GM18868 (cell line): ENCODE data around the gene HIP1.
"Not testable (repeated sequence)": the region's sequence is repeated elsewhere in the genome, so short reads cannot be mapped to it uniquely, and the experiment has no call there.

Source experiments
- ATAC-seq: cut with Tn5 transposase; IDR thresholded peaks from one replicate; pipeline ENCODE4 v1.9.1; 2021; ENCODE audit warnings: mild to moderate bottlenecking, moderate library complexity; ENCODE audit not compliant: unreplicated experiment

Gene HIP1

GRCh38 chr7:75619636-75620035, 119.1 kb downstream of the HIP1 start:
- ATAC-seq = no peak

GRCh38 chr7:75617634-75618234, 121.0 kb downstream of the HIP1 start:
- ATAC-seq = peak; percentile 48

- ATAC-seq = no peak
These were observed 122.1 kb downstream of the HIP1 start for GRCh38 chr7:75616421-75617167.

- no peak for ATAC-seq
These were observed 124.3 kb downstream of the HIP1 start for GRCh38 chr7:75614401-75614800.

DNA sequence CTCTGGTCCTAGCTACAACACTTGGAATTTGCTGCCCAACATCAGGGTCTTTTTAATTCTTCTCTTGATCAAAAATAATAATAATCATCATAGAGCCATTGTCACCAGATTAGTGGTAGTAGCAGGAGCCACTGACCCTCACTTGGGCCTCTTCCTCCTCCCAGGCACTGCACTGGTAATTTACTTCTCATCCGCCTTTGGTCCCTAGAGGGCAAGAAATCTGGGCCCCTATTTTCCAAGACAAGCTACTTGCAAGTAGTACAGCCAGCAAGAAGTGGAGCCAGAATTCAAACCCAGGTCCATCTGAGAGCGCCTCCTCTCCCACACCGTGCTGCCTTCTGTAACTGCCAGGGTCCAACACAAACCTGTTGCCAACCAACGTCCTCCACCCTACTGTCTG, 125.4 kb downstream of the HIP1 start:
- no peak for ATAC-seq

GRCh38 chr7:75611557-75612178, 127.1 kb downstream of the HIP1 start:
- ATAC-seq = no peak

- ATAC-seq = not testable (repeated sequence)
These were observed 129.3 kb downstream of the HIP1 start for GRCh38 chr7:75609416-75609815.

GRCh38 chr7:75608451-75609122, 130.2 kb downstream of the HIP1 start:
- no peak for ATAC-seq

- ATAC-seq = no peak
These were observed 134.3 kb downstream of the HIP1 start for GRCh38 chr7:75604408-75604807.

DNA sequence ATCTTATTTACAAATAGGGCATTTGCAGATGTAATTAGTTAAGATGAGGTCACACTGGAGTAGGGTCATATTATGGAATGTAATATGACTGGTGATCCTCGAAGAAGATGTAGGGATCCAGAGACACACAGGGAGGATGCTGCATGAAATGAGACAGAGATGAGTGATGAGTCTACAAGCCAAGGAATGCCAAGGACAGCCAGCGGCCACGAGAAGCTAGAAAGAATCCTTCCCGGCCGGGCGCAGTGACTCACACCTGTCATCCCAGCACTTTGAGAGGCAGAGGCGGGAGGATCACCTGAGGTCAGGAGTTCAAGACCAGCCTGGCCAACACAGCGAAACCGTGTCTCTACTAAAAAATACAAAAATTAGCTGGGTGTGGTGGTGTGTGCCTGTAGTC, 135.9 kb downstream of the HIP1 start:
- ATAC-seq = not testable (repeated sequence)

GRCh38 chr7:75601539-75601938, 137.2 kb downstream of the HIP1 start:
- no peak for ATAC-seq

DNA sequence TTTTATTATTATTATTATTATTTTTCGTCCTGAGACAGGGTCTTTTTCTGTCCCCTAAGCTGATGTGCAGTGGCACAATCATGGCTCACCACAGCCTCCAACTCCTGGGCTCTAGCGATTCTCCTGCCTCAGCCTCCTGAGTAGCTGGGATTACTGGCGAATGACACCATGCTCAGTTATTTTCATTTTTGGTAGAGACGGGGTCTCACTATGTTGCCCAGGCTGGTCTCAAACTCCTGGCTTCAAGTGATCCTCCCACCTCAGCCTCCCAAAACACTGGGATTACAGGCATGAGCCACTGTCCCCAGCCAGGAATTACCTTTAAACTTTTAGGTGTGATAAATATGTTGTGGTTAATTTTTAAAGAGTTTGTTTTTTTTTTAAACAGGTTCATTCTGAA, 138.0 kb downstream of the HIP1 start:
- not testable (repeated sequence) for ATAC-seq

GRCh38 chr7:75599244-75599781, 139.4 kb downstream of the HIP1 start:
- no peak for ATAC-seq

- ATAC-seq = peak; percentile 54
These were observed 141.8 kb downstream of the HIP1 start for GRCh38 chr7:75596727-75597614.

DNA sequence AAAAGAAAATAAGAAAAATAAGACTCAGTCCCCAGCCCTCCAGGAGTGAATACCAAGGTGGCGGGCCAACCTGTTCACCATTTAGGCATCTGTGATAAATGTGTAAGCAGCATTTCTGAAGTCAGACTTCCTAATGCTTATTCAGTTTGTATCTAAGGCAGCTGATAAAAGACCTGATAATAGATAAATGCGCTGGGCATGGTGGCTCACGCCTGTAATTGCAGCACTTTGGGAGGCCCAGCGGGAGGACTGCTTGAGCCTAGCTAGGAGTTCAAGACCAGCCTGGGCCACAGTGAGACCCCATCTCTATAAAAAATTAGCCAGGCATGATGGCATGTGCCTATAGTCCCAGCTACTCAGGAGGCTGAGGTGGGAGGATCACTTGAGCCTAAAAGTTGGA, 143.0 kb downstream of the HIP1 start:
- ATAC-seq = no peak

DNA sequence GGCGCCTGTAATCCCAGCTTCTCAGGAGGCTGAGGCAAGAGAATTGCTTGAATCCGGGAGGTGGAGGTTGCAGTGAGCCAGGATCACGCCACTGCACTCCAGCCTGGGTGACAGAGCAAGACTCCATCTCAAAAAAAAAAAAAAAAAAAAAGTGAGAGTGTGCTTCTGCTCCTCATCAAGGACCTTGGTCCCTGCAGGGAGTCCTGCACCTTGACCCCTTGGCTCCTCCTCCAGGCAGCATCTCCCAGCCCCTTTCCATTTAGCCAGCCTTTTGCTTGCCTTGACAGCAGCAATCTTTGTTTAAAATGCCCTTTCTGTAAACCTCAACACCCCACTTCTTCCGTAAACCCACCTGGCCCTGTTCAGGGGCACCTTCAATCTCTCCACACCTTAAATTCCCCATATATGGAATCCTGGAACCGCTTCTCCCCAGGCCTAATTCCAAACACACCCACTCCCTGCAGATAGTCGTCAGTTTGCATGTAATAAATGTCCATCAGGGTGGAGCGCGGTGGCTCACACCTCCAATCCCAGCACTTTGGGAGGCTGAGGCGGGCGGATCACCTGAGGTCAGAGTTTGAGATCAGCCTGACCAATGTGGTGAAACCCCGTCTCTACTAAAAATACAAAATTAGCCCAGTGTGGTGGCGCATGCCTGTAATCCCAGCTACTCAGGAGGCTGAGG, 145.1 kb downstream of the HIP1 start:
- ATAC-seq = not testable (repeated sequence)

DNA sequence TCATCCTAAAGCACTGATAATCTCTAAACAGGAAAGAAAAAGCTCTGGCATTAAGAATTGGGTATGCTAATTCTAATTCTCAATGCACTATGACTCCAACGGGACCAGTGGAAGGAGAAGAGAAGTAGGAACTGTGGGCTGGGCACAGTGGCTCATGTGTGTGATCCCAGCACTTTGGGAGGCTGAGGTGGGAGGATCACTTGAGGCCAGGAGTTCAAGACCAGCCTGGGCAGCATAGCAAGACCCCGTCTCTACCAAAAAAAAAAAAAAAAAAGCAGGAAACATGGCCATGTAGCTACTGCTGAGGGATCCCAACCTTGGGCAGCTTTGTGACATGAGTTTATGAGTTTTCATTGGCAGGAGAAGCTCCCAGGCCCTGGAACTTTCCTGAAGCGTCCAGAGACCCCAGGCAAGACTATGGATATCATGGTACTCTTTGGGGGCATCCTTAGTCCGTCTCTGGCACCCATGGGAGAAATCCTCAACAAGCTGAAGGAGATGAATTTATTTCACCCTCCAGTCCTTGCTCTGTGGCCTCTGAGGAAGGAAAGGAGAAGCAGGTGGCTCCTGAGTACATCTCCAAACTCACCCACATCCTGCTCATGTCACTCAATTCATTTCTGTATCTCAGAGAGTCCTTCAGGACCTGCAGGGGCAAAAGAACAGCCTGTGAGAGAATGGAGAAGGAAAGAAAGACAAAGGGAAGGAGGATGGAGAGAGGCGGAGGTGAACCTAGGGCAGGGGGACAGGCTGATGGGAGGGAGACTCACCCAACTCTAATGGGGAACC, 147.1 kb downstream of the HIP1 start:
- no peak for ATAC-seq

DNA sequence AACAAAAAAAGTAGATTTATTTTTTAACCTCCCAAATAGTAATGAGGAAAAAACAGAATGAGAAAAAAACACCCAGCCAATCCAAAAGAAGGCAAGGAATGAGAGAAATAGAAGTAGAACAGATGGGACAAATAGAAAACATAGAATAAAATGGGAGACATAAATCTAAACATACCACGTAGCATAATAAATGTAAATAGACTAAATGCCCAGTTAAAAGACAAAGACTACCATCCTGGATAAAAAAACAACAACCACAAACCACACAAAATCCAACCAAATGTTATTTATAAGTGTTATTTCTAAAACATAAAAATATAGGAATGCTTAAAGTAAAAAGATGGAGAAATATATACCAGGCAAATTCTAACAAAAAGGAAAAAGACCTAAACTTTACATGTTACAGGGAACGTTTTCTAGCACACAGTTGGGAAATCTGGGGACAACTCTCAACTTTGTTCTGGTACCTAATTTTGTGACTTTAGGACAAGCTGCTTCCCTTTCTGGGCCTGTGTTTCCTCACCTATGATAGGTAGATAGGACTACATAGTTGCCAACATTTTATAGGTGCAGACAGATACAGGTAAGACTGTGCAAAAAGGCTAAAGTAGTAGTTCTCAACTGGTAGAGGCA, 148.3 kb downstream of the HIP1 start:
- ATAC-seq = no peak

GRCh38 chr7:75584354-75584753, 154.4 kb downstream of the HIP1 start:
- ATAC-seq = no peak
